Liver (tissue), 3 donors: ENCODE measurements around the gene CHST13.

Source experiments
- ATF3 ChIP-seq: IDR thresholded peaks from 2 replicates; pipeline ENCODE4 v1.6.1; 2016; ENCODE audit warnings: antibody characterized with exemption
- CTCF ChIP-seq: fragments of 150-350 bp; IDR thresholded peaks from 2 replicates; pipeline ENCODE4 v1.5.1; 2017; ENCODE audit warnings: improper control_type of control experiment, low read depth, low read length; ENCODE audit not compliant: missing input control
- EGR1 ChIP-seq, 2 donors: IDR thresholded peaks; 2 replicates each; pipeline ENCODE4 v1.6.1; 2016 to 2018; ENCODE audit warnings: antibody characterized with exemption in 2 of 2, low read depth in 2 of 2
- FOXA1 ChIP-seq: IDR thresholded peaks from 2 replicates; pipeline ENCODE4 v1.6.1; 2016; ENCODE audit warnings: antibody characterized with exemption
- FOXA2 ChIP-seq: IDR thresholded peaks from 2 replicates; pipeline ENCODE4 v1.6.1; 2016; ENCODE audit warnings: antibody characterized with exemption
- GABPA ChIP-seq, 2 donors: IDR thresholded peaks in 1 of 2; conservative IDR thresholded peaks in 1 of 2; 2 replicates each; pipeline ENCODE4 v1.6.1; 2016; ENCODE audit warnings: antibody characterized with exemption in 2 of 2, mild to moderate bottlenecking in 1 of 2, moderate library complexity in 1 of 2
- JUND ChIP-seq, 2 donors: IDR thresholded peaks; 2 replicates each; pipeline ENCODE4 v1.6.1; 2016; ENCODE audit warnings: antibody characterized with exemption in 2 of 2
- MAX ChIP-seq: IDR thresholded peaks from 2 replicates; pipeline ENCODE4 v1.6.1; 2016; ENCODE audit warnings: antibody characterized with exemption
- RAD21 ChIP-seq, 2 donors: IDR thresholded peaks; 2 replicates each; pipeline ENCODE4 v1.6.1; 2016; ENCODE audit warnings: antibody characterized with exemption in 2 of 2, mild to moderate bottlenecking in 2 of 2
- SP1 ChIP-seq: IDR thresholded peaks from 2 replicates; pipeline ENCODE4 v1.6.1; 2018; ENCODE audit warnings: antibody characterized with exemption, mild to moderate bottlenecking
- TAF1 ChIP-seq: conservative IDR thresholded peaks from 2 replicates; pipeline ENCODE4 v1.6.1; 2016; ENCODE audit warnings: antibody characterized with exemption, mild to moderate bottlenecking
- YY1 ChIP-seq: IDR thresholded peaks from 2 replicates; pipeline ENCODE4 v1.6.1; 2016; ENCODE audit warnings: antibody characterized with exemption, mild to moderate bottlenecking
- donor health status: healthy.
- donor health status: healthy.

- TF ChIP-seq CTCF = no peak
- no peak for TF ChIP-seq GABPA (IDR thresholded peaks at IDR 0.05 in 1 of 2, conservative IDR thresholded peaks at IDR 0.05 in 1 of 2)
- no peak for TF ChIP-seq JUND (IDR thresholded peaks at IDR 0.05)
- no peak for TF ChIP-seq FOXA1
- TF ChIP-seq RAD21 (IDR thresholded peaks at IDR 0.05) = no peak
- no peak for TF ChIP-seq ATF3
- TF ChIP-seq MAX = no peak
- TF ChIP-seq YY1 = no peak
- TF ChIP-seq TAF1 = no peak
- TF ChIP-seq SP1 = no peak
- no peak for TF ChIP-seq EGR1 (IDR thresholded peaks at IDR 0.05; ENCODE audit: low read depth in 2 of 2)
- TF ChIP-seq FOXA2 = no peak
These were observed 20.3 kb upstream of the CHST13 start for GRCh38 chr3:126503701-126504100.
